ENCODE measurements around the gene AS3MT. TPM values are rescaled to one million over a fixed set of nuclear protein-coding genes. Genes with fewer than 3 reads are reported as not detected.

AS3MT gene
- total RNA-seq, 1 experiment from 2014 or later, result 0.35 TPM

DNA sequence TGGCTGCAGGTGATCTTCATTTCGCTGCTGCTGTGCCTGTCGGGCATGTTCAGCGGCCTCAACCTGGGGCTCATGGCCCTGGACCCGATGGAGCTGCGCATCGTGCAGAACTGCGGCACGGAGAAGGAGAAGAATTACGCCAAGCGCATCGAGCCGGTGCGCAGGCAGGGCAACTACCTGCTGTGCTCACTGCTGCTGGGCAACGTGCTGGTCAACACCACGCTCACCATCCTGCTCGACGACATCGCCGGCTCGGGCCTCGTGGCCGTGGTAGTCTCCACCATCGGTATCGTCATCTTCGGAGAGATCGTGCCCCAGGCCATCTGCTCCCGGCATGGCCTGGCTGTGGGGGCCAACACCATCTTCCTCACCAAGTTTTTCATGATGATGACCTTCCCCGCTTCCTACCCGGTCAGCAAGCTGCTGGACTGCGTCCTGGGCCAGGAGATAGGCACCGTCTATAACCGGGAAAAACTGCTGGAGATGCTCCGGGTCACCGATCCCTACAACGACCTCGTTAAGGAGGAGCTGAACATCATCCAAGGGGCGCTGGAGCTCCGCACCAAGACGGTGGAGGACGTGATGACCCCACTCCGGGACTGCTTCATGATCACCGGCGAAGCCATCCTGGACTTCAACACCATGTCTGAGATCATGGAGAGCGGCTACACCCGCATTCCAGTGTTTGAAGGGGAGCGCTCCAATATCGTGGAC, 50.1 kb downstream of the AS3MT start:
- CTCF ChIA-PET, result no interaction called here
- Mint-ChIP-seq H3K4me3 (ENCODE audit: low read depth, unreplicated experiment) (peak overlapping the region; percentile 98), H3K9me3 (ENCODE audit: low read depth, unreplicated experiment) (no peaks in the 10 kb centered on the region), H3K36me3 (ENCODE audit: insufficient read depth, unreplicated experiment) (peaks cover 27% of the 10 kb centered on the region), H3K27me3 (ENCODE audit: unreplicated experiment) (no peaks in the 10 kb centered on the region), H3K4me1 (ENCODE audit: low read depth, unreplicated experiment) (peaks cover 26% of the 10 kb centered on the region), H3K27ac (ENCODE audit: unreplicated experiment) (no peak overlapping the region)
- TF ChIP-seq CTCF (IDR thresholded peaks at IDR 0.05; ENCODE audit: unreplicated experiment), result no peak
- DNase-seq, result peak; percentile 11
- intact Hi-C loops (cut with micrococcal nuclease; ENCODE audit: unreplicated experiment), result loop anchor here (10.0 kb wide), 1 partner anchor 195 kb away; no protein-coding TSS in a partner anchor
- BruUV-seq (replicated peaks), result no TSS peak

DNA sequence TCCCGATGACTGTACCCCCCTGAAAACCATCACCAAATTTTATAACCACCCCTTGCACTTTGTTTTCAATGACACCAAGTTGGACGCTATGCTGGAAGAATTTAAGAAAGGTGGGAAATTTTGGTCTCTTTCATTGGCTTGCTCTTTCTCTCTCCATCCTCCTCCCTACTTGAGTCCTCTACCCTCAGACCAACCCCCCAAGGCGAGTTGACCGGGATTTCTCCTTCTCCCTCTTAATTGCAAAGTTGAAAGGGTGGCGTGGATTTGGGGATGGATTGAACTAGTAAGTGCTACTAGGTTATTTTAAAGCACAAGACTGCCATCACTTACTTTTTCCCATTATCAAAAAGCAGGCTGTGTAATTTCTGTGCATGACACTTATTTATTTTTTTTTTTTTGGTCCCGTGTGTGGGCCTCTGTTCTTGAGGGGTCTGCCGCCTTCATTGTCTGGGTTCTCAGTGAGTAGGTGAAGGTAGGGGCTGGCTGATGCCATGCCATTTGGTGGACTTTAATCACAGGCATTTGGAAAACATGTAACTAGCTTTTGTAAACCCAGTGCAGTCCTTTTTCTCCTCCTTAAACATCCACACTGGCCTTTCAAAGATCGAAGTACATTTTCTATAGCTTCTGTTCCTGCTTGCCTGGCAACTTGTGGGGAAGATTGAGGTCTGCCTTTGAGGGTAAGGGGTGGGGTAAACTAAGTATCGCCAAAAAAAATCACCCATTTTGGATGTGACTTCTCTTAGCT, 50.9 kb downstream of the AS3MT start:
- peaks cover 26% of the 10 kb centered on the region for H3K4me1 Mint-ChIP-seq (ENCODE audit: low read depth, unreplicated experiment)
- peaks cover 27% of the 10 kb centered on the region for H3K36me3 Mint-ChIP-seq (ENCODE audit: insufficient read depth, unreplicated experiment)
- no peak for TF ChIP-seq CTCF (IDR thresholded peaks at IDR 0.05; ENCODE audit: unreplicated experiment)
- no peaks in the 10 kb centered on the region for H3K27me3 Mint-ChIP-seq (ENCODE audit: unreplicated experiment)
- DNase-seq, result no peak
- H3K4me3 Mint-ChIP-seq (ENCODE audit: low read depth, unreplicated experiment), result peak overlapping the region; percentile 98
- TSS peak; percentile 24 for BruUV-seq (replicated peaks)
- no peak overlapping the region for H3K27ac Mint-ChIP-seq (ENCODE audit: unreplicated experiment)
- intact Hi-C loops (cut with micrococcal nuclease; ENCODE audit: unreplicated experiment), result loop anchor here (10.0 kb wide), 1 partner anchor 195 kb away; no protein-coding TSS in a partner anchor
- H3K9me3 Mint-ChIP-seq (ENCODE audit: low read depth, unreplicated experiment), result no peaks in the 10 kb centered on the region
- CTCF ChIA-PET, result no interaction called here

DNA sequence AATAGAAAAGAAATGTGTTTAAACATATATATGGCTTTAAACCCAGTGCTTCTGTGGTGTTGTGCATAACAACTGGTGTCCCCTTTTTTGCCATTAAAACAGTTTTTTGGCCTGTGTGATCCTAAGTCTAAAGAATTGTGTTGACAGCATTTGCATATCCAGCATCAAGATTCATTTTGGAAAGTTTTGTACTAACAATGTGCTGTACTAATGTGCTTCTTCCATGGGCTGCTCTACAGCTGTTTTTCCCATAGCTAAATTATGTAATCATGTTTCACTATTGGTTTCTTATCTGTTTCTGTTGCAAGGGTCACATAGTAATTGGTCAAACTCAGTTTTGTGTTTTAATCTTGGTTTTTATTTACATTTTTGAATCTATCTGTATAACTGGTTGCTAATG, 54.3 kb downstream of the AS3MT start:
- Mint-ChIP-seq H3K27me3 (ENCODE audit: unreplicated experiment) (no peaks in the 10 kb centered on the region), H3K4me1 (ENCODE audit: low read depth, unreplicated experiment) (peaks cover 18% of the 10 kb centered on the region)
- TF ChIP-seq CTCF (IDR thresholded peaks at IDR 0.05; ENCODE audit: unreplicated experiment), result no peak

DNA sequence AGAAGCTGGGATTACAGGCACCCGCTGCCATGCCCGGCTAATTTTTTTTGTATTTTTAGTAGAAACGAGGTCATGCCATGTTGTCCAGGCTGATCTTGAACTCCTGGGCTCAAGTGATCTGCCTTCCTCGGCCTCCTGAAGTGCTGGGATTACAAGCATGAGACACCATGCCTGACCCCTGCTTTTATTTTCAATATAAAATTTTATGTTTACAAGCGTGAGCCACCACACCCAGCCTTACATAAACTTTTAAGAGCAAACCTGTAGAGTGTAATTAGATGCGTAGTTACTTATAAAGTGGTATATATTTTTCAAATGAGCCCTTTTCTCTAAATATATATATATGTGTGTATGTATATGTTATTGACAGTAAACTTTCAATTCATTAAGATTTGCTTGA, 57.6 kb downstream of the AS3MT start:
- H3K4me1 Mint-ChIP-seq (ENCODE audit: low read depth, unreplicated experiment), result no peaks in the 10 kb centered on the region
- no TSS peak for BruUV-seq (replicated peaks)
- CTCF ChIA-PET, result no interaction called here
- H3K27ac Mint-ChIP-seq (ENCODE audit: unreplicated experiment), result no peak overlapping the region
- H3K36me3 Mint-ChIP-seq (ENCODE audit: insufficient read depth, unreplicated experiment), result no peaks in the 10 kb centered on the region
- H3K4me3 Mint-ChIP-seq (ENCODE audit: low read depth, unreplicated experiment), result no peak overlapping the region
- TF ChIP-seq CTCF (IDR thresholded peaks at IDR 0.05; ENCODE audit: unreplicated experiment), result no peak
- H3K27me3 Mint-ChIP-seq (ENCODE audit: unreplicated experiment), result no peaks in the 10 kb centered on the region
- intact Hi-C loops (cut with micrococcal nuclease; ENCODE audit: unreplicated experiment), result no loop called here
- no peaks in the 10 kb centered on the region for H3K9me3 Mint-ChIP-seq (ENCODE audit: low read depth, unreplicated experiment)
- DNase-seq, result no peak

More for the DNA sequence above, 54.3 kb downstream of the AS3MT start:
- BruUV-seq (replicated peaks), result no TSS peak
- Mint-ChIP-seq H3K27ac (ENCODE audit: unreplicated experiment) (no peak overlapping the region), H3K36me3 (ENCODE audit: insufficient read depth, unreplicated experiment) (peaks cover 5% of the 10 kb centered on the region), H3K9me3 (ENCODE audit: low read depth, unreplicated experiment) (no peaks in the 10 kb centered on the region), H3K4me3 (ENCODE audit: low read depth, unreplicated experiment) (no peak overlapping the region)
- CTCF ChIA-PET, result no interaction called here
- intact Hi-C loops (cut with micrococcal nuclease; ENCODE audit: unreplicated experiment), result no loop called here
- DNase-seq, result no peak

All from Calu3 (cell line).